NT2/D1 (cell line): ENCODE results near the gene ERICH4.

Experiments used
- YY1 ChIP-seq: IDR thresholded peaks from 2 replicates; pipeline ENCODE4 v1.6.1; 2011; ENCODE audit not compliant: insufficient read length, insufficient read depth
- ZNF274 ChIP-seq: IDR thresholded peaks from 2 replicates; pipeline ENCODE4 v1.6.1; 2011; ENCODE audit warnings: mild to moderate bottlenecking, low read depth, low read length

- TF ChIP-seq YY1 (no peak), ZNF274 (no peak)
These were observed 37.2 kb upstream of the ERICH4 start for GRCh38 chr19:41405776-41406175.
